Activated CD4-positive, alpha-beta T cell treated with anti-CD3 and anti-CD28 coated beads for 36 hours (primary cell): ENCODE results near the gene PCSK7. TPM values are rescaled to one million over a fixed set of nuclear protein-coding genes. Genes with fewer than 3 reads are reported as not detected.
A peak's percentile ranks its signal among the peaks of the same experiment; 100 is the strongest.

ENCODE experiments used
- ATAC-seq: fragments of 200-7000 bp; cut with Tn5 transposase; one replicate; pipeline ENCODE4 v1.10.0; 2021; ENCODE audit warnings: mild to moderate bottlenecking, moderate library complexity
- CTCF ChIA-PET: fragments of 350-600 bp; sonication (Branson Sonifier 250); formaldehyde crosslinking; loops from one replicate; lab custom pipeline; 2021; ENCODE audit warnings: antibody characterized with exemption; lab: Charles Lee
- POLR2A ChIA-PET: fragments of 350-600 bp; sonication (Branson Sonifier 250); formaldehyde crosslinking; loops from one replicate; lab custom pipeline; 2021; ENCODE audit warnings: antibody characterized with exemption, inconsistent platforms; lab: Charles Lee
- DNase-seq: peaks from one replicate; pipeline ENCODE4 v3.0.0-alpha.2; 2020
- H3K27ac Mint-ChIP-seq: one replicate; pipeline ENCODE4 v1.8.0; 2021; ENCODE audit warnings: mixed read lengths
- H3K27me3 Mint-ChIP-seq: one replicate; pipeline ENCODE4 v1.8.0; 2021; ENCODE audit warnings: mixed read lengths
- H3K36me3 Mint-ChIP-seq: one replicate; pipeline ENCODE4 v1.8.0; 2021; ENCODE audit warnings: low read depth, mixed read lengths
- H3K4me1 Mint-ChIP-seq: one replicate; pipeline ENCODE4 v1.8.0; 2021; ENCODE audit warnings: mixed read lengths
- H3K4me3 Mint-ChIP-seq: one replicate; pipeline ENCODE4 v1.8.0; 2021; ENCODE audit warnings: mild to moderate bottlenecking, moderate library complexity, mixed read lengths
- H3K9me3 Mint-ChIP-seq: one replicate; pipeline ENCODE4 v1.8.0; 2021; ENCODE audit warnings: low read depth, mixed read lengths
- intact Hi-C, 2 experiments: fragments of 100-400 bp; cut with DNase I in 1 of 2; cut with micrococcal nuclease in 1 of 2; formaldehyde crosslinking; loops; one replicate each; pipeline versions ENCODE4 v1.14.2 to v1.15.1; 2022 to 2024; cut with DNase I, micrococcal nuclease
- total RNA-seq, 2 experiments: library from RNA; stranded (reverse); gene quantifications; one replicate each; pipeline ENCODE4 v1.2.3, GENCODE V29; 2021

PCSK7 gene
- total RNA-seq, 2 experiments from 2014 or later: 95.0 to 96.2 TPM

GRCh38 chr11:117259417-117259816, 27.5 kb upstream of the PCSK7 start:
- H3K4me3 Mint-ChIP-seq: no peak overlapping the region
- H3K27me3 Mint-ChIP-seq: no peaks in the 10 kb centered on the region
- no peaks in the 10 kb centered on the region for H3K9me3 Mint-ChIP-seq
- no peak for ATAC-seq
- CTCF ChIA-PET: interaction anchor here (0.7 kb wide), 1 partner anchor 1155 kb away, joined by 3 read pairs; no protein-coding TSS in a partner anchor
- H3K4me1 Mint-ChIP-seq: peaks cover 8% of the 10 kb centered on the region
- H3K36me3 Mint-ChIP-seq: peaks cover 13% of the 10 kb centered on the region
- intact Hi-C loops: no loop called here
- no peak for DNase-seq
- POLR2A ChIA-PET: no interaction called here
- no peak overlapping the region for H3K27ac Mint-ChIP-seq

DNA sequence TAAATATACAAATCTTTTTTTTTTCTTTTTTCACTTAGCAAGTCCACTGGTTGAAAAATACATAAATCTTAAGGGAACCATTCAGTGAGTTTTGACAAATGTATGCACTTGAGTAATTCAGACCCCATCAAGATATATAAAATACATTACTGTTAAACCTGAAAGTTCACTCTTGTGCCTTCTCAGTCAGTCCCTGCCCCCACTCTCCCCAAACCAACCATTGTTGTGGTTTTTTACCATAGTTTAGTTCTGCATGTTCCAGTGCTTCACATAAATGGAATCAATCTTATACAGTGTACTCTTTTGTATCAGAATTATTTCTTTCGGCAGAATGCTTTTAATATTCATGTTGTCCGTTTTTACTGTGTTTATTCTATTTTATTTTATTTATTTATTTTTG, 26.7 kb upstream of the PCSK7 start:
- Mint-ChIP-seq H3K27ac (no peak overlapping the region), H3K4me3 (no peak overlapping the region), H3K27me3 (no peaks in the 10 kb centered on the region), H3K36me3 (peaks cover 15% of the 10 kb centered on the region), H3K9me3 (no peaks in the 10 kb centered on the region), H3K4me1 (peaks cover 8% of the 10 kb centered on the region)
- ChIA-PET POLR2A (no interaction called here), CTCF (no interaction called here)
- intact Hi-C loops: no loop called here
- DNase-seq: no peak
- ATAC-seq: no peak

DNA sequence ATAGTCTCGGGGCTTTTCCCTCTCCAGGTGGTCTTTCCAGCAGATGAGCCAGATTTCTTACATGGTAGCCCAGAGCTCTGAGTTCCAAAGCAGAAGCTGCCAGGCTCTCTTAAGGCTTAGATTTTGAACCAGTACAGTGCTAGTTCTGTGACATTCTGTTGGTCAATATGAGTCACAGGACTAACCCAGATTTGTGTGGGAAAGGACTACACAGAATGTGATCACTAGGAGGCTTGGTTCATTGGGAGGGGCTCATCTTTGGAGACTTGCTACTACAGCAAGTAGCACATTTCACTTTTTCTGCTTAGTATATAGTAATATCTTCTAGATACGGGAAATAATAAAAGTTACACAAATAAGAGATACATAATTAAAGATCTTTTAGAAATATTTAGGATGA, 24.7 kb upstream of the PCSK7 start:
- ChIA-PET CTCF (interaction anchor here (0.8 kb wide), 1 partner anchor 9 kb away, joined by 4 read pairs; no protein-coding TSS in a partner anchor), POLR2A (interaction anchor here (0.7 kb wide), 1 partner anchor 726 kb away, joined by 3 read pairs; no protein-coding TSS in a partner anchor)
- Mint-ChIP-seq H3K9me3 (no peaks in the 10 kb centered on the region), H3K4me1 (peaks cover 8% of the 10 kb centered on the region), H3K36me3 (peaks cover 17% of the 10 kb centered on the region), H3K27me3 (no peaks in the 10 kb centered on the region), H3K4me3 (no peak overlapping the region), H3K27ac (no peak overlapping the region)
- intact Hi-C loops: no loop called here
- ATAC-seq (peak; percentile 44), DNase-seq (no peak)

DNA sequence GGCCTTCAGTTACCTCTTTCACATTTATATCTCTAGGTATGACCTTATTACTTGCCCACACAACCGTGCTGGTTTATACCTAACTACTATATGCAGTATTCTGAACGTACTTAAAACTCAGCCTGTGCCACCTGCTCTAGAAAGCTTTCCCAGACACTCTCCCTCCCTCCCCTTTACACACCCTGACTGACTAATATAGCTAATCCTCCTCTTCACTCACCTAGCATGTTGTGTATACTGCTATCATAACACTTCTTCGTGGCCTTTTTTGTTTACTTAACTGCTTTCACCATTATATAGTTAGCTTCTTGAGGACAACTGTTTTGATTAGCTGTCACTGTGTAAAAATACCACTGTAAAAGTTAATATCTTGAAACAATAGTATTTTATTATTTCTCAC, 24.1 kb upstream of the PCSK7 start:
- Mint-ChIP-seq H3K27me3 (no peaks in the 10 kb centered on the region), H3K36me3 (peaks cover 18% of the 10 kb centered on the region), H3K4me3 (no peak overlapping the region), H3K4me1 (peaks cover 8% of the 10 kb centered on the region), H3K27ac (no peak overlapping the region), H3K9me3 (no peaks in the 10 kb centered on the region)
- ATAC-seq: no peak
- ChIA-PET POLR2A (no interaction called here), CTCF (no interaction called here)
- intact Hi-C loops: no loop called here
- DNase-seq: no peak

DNA sequence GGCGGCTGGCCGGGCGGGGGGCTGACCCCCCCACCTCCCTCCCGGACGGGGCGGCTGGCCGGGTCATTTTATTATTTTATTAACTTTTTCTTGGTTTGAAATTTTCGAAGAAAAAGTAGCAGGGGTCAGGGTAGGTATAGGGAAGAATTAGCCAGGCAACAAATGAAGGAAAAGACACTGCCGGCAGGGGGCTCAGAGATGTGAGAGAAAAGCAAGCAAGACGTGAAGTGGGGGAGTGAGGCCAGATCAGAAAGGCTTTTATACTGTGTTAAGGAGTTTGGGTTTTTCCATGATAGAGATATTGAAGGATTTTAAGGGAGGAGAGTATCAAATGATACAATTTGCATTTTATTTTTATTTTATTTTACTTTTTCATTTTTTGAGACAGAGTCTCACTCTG, 19.6 kb upstream of the PCSK7 start:
- H3K27ac Mint-ChIP-seq: no peak overlapping the region
- DNase-seq (no peak), ATAC-seq (no peak)
- peaks cover 21% of the 10 kb centered on the region for H3K36me3 Mint-ChIP-seq
- peaks cover 7% of the 10 kb centered on the region for H3K4me1 Mint-ChIP-seq
- H3K4me3 Mint-ChIP-seq: no peak overlapping the region
- ChIA-PET POLR2A (no interaction called here), CTCF (no interaction called here)
- H3K27me3 Mint-ChIP-seq: no peaks in the 10 kb centered on the region
- intact Hi-C loops: no loop called here
- H3K9me3 Mint-ChIP-seq: no peaks in the 10 kb centered on the region

DNA sequence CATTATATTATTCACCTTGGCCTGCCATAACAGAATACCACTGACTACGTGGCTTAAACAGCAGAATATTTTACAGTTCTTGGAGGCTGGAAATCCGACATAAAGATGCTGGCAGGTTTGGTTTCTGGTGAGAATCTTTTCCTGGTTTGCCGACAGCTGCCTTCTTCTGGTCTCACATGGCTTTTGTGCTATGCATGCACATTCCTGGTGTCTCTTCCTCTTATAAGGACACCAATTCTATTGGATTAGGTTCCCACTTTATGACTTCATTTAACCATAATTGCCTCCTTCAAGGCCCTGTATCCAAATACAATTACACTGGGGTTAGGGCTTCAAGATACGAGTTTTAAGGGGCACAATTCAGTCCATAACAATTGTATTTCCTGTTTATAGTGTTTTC, 17.7 kb upstream of the PCSK7 start:
- ATAC-seq (no peak), DNase-seq (no peak)
- Mint-ChIP-seq H3K4me3 (no peak overlapping the region), H3K4me1 (no peaks in the 10 kb centered on the region), H3K27me3 (no peaks in the 10 kb centered on the region), H3K9me3 (no peaks in the 10 kb centered on the region), H3K36me3 (peaks cover 33% of the 10 kb centered on the region), H3K27ac (no peak overlapping the region)
- ChIA-PET CTCF (no interaction called here), POLR2A (no interaction called here)
- intact Hi-C loops: no loop called here

- POLR2A ChIA-PET: no interaction called here
- CTCF ChIA-PET: interaction anchor here (0.7 to 1.1 kb wide), 2 partner anchors 11 to 22 kb away, joined by 3 read pairs; no protein-coding TSS in a partner anchor
- Mint-ChIP-seq H3K36me3 (peaks cover 34% of the 10 kb centered on the region), H3K9me3 (no peaks in the 10 kb centered on the region), H3K4me1 (no peaks in the 10 kb centered on the region), H3K27me3 (no peaks in the 10 kb centered on the region), H3K4me3 (no peak overlapping the region), H3K27ac (no peak overlapping the region)
- intact Hi-C loops: no loop called here
- DNase-seq: no peak
- no peak for ATAC-seq
Measured at GRCh38 chr11:117248341-117248740, 16.5 kb upstream of the PCSK7 start.

- CTCF ChIA-PET: no interaction called here
- POLR2A ChIA-PET: no interaction called here
- H3K36me3 Mint-ChIP-seq: peaks cover 16% of the 10 kb centered on the region
Measured at GRCh38 chr11:117239295-117239694, 7.4 kb upstream of the PCSK7 start.

GRCh38 chr11:117238221-117238620, 6.3 kb upstream of the PCSK7 start:
- Mint-ChIP-seq H3K27ac (no peak overlapping the region), H3K36me3 (peaks cover 13% of the 10 kb centered on the region), H3K4me1 (peaks cover 14% of the 10 kb centered on the region), H3K4me3 (no peak overlapping the region), H3K9me3 (no peaks in the 10 kb centered on the region), H3K27me3 (no peaks in the 10 kb centered on the region)
- POLR2A ChIA-PET: no interaction called here
- DNase-seq: no peak
- peak; percentile 78 for ATAC-seq
- CTCF ChIA-PET: interaction anchor here (0.8 kb wide), 1 partner anchor 485 kb away, joined by 4 read pairs; no protein-coding TSS in a partner anchor
- intact Hi-C loops: loop anchor here (10.0 kb wide), 2 partner anchors 577 to 807 kb away; no protein-coding TSS in a partner anchor

More at GRCh38 chr11:117239295-117239694, 7.4 kb upstream of the PCSK7 start:
- Mint-ChIP-seq H3K27me3 (no peaks in the 10 kb centered on the region), H3K4me3 (no peak overlapping the region), H3K9me3 (no peaks in the 10 kb centered on the region), H3K27ac (no peak overlapping the region), H3K4me1 (peaks cover 3% of the 10 kb centered on the region)
- no peak for ATAC-seq
- intact Hi-C loops: loop anchor here (10.0 kb wide), 2 partner anchors 576 to 806 kb away; no protein-coding TSS in a partner anchor
- DNase-seq: no peak

DNA sequence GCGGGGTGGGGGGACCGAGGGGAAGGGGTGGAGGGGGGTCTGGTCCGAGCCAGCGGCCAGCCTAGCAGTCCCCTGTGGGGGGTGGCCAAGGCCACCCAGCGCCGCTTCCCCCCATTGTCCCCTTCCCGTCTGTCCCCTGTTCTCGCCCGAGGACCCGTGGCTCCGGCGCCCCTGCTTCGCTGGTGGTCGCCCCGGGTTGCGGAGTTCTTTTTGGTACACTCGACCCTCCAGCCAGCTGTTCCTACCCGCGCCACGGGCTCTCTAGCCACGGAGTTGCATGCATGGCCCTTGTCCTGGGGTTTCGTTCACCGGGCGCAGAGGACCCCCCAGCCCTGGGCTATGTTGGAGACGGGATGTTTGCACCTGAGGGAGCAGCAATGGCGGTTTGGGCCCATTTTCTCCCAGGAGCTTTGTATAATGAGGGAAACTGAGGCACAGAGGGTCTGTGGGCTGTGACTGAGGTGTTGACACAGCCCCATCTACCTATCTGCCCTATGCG, 1.1 kb upstream of the PCSK7 start:
- CTCF ChIA-PET: interaction anchor here (0.7 to 1.6 kb wide), 3 partner anchors 11 to 458 kb away, joined by 4 to 7 read pairs (median 5); partner anchors contain the start of gene CEP164
- Mint-ChIP-seq H3K4me1 (peaks cover 33% of the 10 kb centered on the region), H3K36me3 (peaks cover 26% of the 10 kb centered on the region), H3K27ac (peak overlapping the region; percentile 68), H3K4me3 (peak overlapping the region; percentile 87), H3K27me3 (no peaks in the 10 kb centered on the region), H3K9me3 (no peaks in the 10 kb centered on the region)
- DNase-seq (peak; percentile 31), ATAC-seq (no peak)
- intact Hi-C loops: loop anchor here (1.0 to 10.0 kb wide), 13 partner anchors 89 to 1204 kb away; partner anchors contain the start of genes CEP164 (in 2 of the 2), PAFAH1B2 (in 2 of the 2), BUD13 (in 1 of the 2) and KMT2A (in 1 of the 2)
- POLR2A ChIA-PET: no interaction called here

DNA sequence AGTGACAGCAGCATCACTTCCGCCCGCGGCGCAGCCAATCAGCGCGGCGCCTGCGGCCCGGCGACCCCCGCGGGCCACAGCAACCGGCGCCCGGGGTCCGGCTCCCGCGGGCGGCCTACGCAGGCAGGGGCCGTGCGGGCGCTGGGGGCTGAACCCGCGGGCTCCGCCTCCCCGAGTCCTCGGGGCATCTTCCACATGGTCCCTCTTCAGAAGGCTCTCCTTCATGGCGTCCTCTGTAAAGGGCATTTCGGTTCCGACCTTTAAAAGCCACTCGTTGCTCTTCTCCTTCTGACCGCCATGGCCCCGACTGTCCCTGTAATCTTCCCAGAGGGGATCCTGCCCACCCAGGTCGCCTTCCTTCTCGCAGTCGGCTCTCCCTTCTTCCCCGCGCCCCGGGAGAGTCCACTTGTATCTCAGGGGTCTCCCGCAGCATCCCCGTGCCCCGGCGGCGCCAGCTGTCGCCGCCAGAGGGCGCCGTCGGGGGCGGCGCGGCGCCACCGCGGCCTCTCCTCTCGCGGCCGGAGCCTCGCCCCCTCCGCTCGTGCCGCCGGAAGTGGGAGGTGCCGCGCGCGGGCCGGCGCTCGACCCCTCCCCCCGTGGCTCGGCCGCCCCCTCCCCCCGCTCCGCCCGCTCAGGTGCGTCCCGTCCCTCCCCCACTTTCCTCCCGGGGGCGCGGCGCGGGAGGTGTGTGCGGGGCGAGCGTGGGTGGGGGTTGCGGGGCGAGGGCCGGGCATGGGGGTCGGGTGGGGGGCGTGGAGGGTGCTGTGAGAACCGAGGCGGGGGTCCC, 412 bp upstream of the PCSK7 start, which contains the start of gene RNF214:
Gene RNF214 (plus strand): TSS at position 580 of the 787 bp plus-strand sequence. CDS start 1,602 bp downstream, outside the sequence.
- no peaks in the 10 kb centered on the region for H3K9me3 Mint-ChIP-seq
- H3K4me1 Mint-ChIP-seq: peaks cover 34% of the 10 kb centered on the region
- H3K4me3 Mint-ChIP-seq: peak within 1 kb of the TSS; percentile 87
- peaks cover 29% of the 10 kb centered on the region for H3K36me3 Mint-ChIP-seq
- DNase-seq (peak; percentile 86), ATAC-seq (peak; percentile 74)
- intact Hi-C loops: loop anchor here (1.0 to 10.0 kb wide), 13 partner anchors 88 to 1205 kb away; partner anchors contain the start of genes CEP164 (in 2 of the 2), PAFAH1B2 (in 2 of the 2), BUD13 (in 1 of the 2) and KMT2A (in 1 of the 2)
- CTCF ChIA-PET: interaction anchor here (0.7 to 2.6 kb wide), 6 partner anchors 11 to 457 kb away, joined by 3 to 30 read pairs (median 4); partner anchors contain the start of genes CEP164 and SIDT2
- POLR2A ChIA-PET: interaction anchor here (1.2 to 1.6 kb wide), 3 partner anchors 54 to 96 kb away, joined by 4 to 7 read pairs (median 6); partner anchors contain the start of genes CEP164, PAFAH1B2 and SIDT2
- no peaks in the 10 kb centered on the region for H3K27me3 Mint-ChIP-seq
- peak within 1 kb of the TSS; percentile 100 for H3K27ac Mint-ChIP-seq
